Stimulated activated CD8-positive, alpha-beta memory T cell treated with anti-CD3 and anti-CD28 coated beads, Interleukin-15, amount 100 ng/mL, for 1 hour (primary cell): Measurements from ENCODE around the gene RGS3.

Source experiments
- DNase-seq: peaks from one replicate; pipeline ENCODE4 v3.0.0-alpha.2; 2020; ENCODE audit warnings: low read depth

The RGS3 gene

DNA sequence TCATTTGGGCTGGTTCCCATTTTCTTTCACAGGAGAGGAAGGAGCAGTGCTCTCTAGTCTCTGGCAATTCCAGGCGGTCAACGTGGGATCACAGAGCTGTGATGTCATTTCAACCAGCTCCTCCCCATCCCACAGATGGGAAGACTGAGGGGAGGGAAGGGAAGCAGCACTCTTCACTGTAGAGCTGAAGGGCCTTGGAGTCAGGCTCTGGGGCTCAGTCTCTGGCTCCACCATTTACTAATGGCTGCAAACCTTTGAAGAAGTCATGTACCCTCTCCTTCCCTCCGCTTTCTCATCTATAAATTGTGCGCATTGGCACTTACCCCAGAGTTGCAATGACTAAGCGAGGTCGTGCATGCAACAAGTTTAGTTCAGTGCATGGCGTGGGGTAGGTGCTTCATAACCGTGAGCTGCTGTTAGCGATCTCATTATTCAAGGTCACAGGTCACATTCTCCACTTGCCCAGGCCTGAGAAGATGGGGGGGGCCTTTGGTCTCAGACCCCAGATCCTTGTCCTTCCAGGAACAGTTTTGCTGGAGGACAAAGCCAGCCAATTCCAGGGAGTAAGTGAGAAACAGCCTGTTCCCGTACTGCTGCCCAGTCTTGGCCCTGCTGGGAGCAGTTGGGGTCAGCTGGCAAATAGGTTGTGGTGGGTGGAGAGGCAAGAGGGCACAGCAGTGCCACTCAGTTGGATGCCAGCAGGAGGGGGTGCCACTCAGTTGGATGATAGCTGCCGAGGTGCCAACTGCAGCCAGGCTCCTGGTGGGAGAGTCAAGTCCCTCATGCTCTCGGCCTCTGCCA is 136.7 kb downstream of the RGS3 start:
- DNase-seq = no peak

DNA sequence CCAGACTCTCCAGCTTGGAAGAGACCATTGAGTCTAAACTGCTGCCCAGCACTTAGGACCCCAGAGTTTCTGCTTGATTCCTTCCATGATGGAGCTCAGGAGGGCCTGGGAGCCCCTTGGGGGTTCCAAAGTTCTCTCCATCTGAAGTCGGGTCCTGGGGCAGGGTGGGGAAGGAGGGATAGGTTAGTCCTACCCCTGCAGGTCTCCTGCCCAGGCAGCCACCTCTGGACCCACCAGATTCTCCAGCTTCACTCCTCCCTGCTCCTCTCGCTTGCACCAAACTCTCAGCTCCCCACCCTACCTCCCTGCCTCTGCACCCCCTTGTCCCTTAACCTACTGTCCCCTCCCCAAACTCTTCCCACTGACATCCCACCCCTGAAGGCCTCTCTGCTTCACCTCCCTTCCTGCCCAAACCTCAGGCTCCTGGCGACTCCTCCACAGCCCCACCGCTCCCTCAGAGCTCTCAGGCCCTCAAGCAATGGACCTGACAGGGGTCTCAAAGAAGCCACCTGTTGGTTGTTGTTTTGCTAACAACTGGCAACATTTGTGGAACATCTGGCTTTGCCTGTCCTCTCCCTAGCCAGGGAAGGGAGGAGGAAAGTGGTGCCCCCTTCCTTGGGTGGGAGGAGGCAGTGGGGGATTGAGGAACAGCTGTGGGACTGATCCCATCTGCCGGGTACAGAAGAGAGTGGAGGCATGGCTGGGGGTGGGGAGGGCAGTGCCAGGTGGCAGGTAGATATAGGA is 137.5 kb downstream of the RGS3 start:
- DNase-seq = no peak

DNA sequence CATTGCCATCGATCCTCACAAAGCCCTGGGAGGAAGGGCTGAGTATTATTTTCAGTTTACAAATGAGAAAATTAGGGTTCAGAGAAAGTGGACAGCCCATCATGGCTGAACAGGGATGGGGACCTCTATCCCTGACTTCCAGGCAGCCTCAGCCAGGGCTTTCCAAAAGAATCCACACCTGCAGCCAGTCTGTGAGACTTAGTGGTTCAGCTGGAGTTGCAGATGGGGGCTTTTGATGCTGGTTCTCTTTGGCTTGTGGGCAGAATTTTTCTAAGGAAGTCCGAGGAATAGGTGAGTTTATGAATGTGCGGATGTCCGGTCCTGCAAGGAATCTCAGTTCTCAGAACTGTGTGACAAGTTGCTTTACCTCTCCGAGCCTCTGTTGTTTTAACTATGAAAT is 138.1 kb downstream of the RGS3 start:
- DNase-seq = no peak

DNA sequence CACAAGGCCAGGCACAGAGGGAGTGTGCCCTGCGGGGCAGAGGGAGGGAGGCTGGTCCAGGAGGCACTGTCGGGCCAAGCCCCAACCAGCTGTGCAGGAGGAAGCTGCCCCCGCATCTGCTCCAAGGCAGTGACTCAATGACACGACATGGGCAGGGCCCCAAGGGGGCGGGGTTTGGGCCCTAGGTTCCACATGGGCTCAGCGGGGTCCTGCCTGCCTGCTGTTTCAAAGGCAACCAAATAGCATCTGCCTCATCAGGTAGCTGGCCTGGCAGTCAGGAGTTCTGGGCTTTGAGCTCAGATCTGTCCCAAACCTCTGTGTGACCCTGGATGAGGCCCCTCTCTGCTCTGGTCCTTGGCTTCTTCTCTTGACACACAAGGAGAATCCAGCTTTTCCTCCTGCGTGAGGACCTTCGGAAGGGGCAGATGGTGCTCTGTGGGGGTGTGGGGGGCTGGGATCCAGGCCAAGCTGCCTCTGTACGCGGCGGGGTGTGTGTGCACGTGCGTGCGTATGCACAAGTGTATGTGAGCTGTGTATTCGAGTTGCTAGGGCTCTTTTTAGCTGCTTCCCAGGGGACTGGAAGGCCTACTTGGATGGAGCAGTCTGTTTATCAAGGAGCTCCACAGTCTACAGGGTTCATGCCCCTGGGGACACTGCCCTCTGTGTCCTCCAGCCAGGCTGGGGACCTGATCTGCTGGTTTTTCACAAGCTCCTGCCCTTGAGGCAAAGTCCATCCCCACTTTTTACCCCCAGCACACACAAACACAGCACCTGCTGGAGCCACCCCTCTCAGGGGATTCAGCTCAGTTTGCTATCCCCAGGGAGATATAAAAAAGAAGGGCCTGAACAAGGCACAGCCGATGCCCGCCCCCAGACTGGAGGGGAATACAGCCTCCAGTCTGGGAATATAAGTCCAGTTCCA is 138.9 kb downstream of the RGS3 start:
- no peak for DNase-seq

DNA sequence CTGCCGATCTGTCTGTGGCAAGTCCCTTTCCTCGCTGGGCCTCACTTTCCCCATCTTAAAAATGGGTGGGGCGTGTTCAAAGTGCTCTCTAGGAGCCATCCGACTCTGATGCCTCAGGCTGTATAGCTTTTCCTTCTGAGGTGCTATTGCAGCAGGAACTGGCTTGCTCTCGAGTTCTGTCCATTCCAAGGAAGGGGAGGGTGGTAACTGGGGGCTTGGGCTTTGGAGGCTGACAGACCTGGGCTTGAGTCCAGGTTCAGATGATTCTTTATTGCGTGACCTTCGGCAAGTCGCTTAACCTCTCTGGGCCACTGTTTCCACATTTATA is 139.5 kb downstream of the RGS3 start:
- no peak for DNase-seq

DNA sequence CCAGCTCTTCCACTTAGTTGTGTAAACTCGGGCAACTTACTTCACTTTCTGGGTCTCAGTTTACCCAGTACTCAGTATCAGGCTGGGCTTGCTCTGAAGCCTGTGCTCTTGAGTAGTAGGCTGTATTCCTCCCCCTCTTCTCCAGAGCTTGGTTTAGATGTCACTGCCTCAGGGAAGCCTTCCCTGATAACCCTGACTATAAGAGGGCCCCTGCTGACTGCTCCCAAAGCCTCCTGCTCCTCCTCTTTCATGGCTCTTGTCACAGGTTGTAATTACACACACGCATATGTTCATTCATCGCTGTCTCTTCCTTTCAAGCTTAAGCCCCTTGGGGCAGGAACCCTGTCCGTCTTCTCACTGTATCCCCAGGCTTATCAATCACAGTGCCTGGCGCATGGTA is 140.2 kb downstream of the RGS3 start:
- DNase-seq = no peak

DNA sequence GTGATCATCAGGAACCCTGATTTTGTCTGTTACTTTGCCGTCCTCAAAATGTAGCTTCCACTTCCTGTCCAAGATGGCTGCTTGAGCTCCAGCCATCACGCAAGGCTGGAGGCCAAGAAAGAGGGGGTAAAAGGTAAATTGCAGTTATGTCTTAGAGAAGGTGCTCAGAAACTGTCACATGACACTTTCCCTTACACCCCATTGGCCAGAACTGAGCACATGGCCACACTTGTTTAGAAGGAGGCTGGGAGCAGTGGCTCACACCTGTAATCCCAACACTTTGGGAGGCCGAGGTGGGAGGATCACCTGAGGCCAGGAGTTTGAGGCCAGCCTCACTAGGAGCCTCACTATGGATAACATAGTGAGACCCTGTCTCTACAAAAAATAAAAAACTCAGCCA is 140.9 kb downstream of the RGS3 start:
- no peak for DNase-seq

DNA sequence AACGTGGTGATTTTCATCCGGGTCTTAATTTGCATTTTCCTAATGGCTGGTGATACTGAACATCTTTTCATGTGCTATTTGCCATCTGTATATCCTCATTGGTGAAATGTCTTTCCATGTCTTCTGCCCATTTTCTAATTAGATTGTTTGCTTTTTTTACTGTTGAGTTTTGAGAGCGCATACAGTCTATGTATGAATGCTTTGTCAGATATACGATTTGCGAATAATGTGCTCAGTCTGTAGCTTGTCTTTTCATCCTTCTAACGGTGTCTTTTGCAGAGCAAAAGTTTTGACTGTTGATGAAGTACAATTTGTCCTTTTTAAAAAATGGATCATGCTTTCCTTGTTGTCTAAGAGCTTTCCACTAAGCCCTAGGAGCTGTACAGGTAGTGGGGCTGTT is 143.0 kb downstream of the RGS3 start:
- DNase-seq = no peak

DNA sequence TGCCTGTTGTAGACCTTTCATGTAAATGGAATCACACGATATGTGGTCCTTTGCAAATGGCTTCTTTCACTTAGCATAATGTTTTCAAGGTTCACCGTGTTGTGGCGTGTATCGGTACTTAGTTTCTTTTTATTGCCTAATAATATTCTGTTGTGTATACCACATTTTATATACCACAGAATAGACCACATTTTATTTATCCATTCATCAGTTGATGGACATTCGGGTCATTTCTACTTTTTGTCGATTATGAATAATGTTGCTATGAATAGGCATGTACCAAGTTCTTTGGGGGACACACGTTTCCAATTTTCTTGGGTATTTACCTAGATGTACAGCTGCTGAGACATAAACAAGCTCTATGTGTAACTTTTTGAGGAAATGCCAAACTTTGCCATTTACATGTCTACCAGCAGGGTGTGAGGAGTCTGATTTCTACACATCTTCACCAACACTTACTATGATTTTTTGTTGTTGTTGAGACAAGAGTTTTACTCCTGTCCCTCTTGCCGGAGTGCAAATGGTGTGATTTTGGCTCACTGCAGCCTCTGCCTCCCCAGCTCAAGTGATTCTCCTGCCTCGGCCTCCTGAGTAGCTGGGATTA is 144.7 kb downstream of the RGS3 start:
- DNase-seq = no peak

DNA sequence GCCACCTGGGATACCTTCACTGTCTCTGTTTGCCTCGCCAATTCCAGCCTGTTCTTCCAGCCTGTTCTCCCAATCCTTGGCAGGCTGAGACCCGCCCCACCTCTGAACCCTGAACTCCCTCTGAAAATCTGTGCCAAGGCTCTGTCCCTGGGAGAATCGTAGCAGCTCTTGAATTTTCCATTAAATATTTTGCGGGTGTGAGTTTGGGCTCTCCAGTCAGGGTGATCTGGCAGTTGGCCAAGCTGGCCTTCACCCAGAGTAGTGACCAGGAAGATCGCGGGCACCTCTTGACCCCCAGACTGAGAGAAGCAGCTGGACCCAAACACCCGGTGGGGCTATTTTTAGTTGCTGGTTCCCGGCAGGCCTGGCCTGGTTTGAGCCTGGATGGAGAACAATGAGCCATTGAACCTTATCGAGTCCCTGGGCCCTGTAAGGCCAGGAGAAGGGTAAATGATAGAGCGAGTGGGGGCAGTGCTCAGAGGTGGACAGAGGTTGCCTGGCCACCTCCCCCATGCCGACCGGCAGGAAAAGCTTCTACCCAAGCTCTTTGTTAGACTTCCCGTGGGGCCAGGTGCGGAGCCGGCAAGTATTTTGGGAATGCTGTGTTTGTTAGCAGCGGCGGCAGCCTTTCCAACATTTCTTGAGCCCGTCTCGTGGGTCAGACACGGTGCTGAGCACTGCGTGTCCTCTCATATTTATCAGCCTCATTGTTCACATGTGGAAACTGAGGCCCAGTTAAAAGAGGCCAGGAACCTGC is 146.2 kb downstream of the RGS3 start:
- DNase-seq = no peak

DNA sequence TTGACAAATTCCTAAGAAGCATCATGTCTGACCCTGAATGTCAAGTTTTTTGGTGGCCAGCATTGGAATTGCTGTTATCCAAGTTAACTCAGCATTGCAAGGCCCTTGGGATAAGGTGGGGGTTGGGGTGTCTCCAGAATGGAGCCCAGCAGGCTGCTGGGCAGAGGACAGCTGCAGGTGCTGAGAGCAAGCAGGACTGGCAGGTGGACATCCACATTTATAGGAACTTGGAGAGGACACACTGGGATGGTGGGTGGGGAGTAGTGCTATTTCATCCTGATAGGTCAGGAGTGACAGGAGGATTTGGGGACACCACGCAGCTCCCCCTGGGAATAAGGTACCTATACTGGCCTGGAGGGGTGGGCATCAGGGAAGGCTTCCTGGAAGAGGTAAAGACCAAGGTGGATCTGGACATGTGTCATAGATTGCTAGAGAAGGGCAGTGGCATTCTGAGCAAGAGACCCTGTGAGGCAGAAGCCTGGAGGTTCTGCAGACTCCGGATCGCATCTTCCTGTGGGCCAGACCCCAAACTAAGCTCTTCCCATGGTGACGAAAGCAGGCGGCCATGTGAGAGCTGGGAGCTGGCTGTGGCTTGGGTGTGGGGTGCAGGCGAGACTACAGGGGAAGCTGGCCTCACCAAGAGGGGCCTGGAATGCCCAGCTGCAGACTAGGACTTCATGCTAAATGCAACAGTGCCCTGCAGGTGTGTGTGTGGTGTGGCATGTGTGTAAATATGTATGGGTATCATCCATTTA is 148.1 kb downstream of the RGS3 start:
- DNase-seq = no peak

DNA sequence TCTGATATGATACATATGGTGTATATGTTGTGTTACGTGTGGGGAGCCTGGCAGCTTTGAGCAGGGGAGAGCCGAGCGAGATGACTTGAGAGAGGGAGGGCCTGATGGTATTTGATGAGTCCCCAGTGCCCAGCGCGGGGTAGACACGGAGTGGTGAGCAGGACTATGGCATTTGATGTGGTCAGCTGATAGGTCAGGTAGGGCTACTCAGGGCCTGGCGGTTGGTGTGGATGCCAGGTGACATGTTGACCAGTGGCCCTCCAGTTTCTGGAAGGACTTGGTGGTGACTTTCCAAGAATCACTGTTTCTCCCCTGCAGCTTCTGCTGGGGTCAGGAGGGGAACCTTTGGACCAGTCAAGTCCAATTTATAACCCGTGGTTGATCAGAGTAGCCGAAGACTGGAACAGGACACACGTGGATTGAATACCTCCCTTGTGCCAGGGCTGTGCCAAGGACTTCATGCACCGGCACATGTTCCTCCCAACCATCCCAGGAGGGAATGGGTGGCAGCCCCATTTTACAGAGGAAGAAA is 148.8 kb downstream of the RGS3 start:
- DNase-seq = no peak

DNA sequence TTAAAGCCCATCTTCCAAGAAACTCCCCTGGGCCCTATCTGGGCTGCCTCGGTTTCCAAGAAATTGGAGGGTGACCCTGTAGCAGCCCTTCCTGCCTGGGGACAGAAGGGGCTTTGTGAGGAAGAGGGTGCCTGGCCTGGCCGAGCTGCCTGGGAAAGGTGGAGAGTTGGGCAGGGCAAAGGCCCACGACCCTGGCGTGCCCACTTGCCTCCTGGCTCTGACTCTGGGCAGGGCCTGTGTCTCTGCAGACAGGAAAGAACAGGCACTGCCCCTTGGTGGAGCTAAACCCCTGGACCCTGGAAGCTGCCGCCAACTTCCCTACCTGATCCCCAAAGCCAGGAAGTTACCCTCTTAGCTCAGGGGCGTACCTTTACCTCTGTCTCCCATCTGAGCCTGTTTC is 149.3 kb downstream of the RGS3 start:
- DNase-seq = no peak

DNA sequence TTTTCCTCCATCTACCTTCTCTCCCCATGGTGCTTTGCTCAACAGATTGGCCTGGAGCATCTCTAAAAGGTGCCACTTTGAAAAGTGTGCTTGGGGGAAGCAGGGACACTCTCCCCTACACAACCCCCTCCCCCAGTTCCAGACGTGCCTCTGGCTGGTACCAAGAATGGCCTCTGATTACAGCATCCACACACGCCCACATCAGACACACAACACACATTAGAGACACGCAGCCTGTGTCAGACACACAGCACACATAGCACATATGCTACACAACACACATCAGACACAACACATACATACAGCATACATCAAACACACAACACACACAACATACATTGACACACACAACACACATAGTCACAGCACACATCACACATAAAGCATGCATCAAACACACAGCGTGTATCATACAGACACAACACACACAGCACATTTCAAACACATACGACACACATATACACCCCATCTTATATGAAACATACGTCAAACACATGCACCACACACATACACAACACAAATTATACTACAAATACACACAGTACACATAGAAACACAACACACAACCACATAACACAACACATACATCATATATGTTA is 150.4 kb downstream of the RGS3 start:
- no peak for DNase-seq

DNA sequence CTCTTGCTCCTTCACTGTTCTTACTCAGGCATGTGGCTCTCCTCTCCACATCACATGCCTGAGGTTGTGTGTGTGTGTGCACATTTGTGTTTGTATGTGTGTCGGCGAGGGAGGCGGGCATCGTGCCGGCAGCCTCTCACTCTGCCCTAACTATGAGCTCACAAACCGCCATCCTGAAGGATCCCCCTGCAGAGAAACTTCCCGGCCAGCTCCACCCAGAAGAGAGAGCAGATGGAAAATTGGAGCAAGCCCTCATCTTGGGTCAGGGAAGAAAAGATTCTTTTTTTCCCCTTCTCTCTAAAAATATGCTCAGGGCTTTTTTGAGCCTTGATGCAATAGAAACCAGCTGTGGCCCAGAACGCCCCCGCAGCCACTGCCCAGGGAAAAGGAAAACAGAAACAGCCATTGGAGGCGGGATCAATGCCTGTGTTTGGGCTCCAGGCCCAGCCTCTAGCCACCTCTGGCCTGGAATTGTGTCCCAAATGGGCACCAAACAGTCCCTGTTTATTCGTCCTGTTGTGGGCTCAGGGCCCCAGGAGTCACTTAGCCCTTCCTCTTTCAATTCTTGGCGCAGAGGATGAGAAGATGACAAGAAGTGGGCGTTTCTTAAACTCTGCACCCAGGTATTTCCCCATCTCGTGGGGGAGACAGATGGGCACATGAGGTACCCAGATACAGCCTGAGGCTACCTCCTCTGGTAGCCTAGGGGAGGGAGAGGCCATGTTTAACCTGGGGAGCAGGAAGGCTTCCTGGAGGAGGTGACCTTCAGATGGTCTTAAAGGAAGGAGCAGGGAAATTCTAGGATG is 151.5 kb downstream of the RGS3 start:
- no peak for DNase-seq

DNA sequence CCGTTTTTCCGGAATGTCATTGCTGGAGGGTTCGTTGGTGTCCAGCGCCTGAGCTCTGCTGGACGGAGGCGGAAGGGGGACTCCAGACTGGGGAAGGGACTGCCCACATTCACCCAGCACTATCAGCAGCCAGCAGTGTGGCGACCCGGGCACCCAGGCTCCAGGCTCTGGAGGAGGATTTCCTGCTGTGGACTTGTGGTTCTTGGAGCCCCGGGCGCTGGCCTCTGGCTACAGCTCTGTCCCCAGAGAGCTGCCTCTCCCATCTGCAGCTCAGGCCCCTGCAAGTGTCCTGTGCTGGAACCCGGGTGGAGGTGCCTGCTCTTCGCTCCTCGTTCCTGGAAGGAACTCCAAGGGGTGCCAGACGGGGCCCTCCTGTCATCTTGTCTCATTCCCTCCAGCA is 152.6 kb downstream of the RGS3 start:
- no peak for DNase-seq

DNA sequence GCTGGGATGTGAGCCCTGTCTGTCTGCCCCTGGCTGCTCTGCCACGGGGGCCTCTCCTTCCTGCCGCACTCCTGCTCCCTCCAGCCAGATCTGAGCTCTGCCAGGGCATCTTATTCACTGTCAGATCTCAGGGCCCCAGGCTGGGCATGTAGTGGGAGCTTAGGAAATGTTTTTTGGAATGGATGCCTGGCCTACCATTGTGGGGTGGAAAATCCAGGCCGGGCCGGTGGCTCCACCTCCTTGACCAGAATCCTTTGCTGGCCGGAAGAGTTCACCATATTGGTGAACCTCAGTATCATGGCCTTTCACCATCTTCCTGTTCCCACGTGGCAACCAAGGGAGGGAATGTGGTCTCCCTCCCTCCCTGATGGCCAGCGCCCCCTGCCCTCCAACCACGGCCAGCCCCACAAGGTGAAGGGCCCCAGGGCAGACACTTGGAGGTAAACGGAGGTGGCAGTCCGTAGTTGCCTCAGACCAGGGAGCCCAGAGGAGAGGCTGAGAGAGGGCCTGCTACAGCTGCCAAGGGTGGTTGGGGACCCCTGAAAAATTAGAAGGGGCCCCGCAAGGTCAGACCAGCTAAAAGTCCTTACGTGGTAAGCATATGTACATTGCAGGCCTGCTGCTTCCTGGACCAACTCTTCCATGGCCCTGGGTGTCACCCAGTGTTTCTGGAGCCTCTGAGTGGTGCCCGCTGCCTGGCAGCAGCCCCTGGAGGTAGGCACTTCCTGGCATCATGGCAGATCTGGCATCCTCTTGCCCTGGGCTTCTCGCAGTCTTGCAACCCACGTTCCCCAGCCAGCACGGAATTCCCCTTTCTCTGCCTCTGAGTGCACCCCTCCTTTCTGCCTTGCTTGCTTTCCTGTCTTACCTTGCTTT is 153.3 kb downstream of the RGS3 start:
- no peak for DNase-seq

DNA sequence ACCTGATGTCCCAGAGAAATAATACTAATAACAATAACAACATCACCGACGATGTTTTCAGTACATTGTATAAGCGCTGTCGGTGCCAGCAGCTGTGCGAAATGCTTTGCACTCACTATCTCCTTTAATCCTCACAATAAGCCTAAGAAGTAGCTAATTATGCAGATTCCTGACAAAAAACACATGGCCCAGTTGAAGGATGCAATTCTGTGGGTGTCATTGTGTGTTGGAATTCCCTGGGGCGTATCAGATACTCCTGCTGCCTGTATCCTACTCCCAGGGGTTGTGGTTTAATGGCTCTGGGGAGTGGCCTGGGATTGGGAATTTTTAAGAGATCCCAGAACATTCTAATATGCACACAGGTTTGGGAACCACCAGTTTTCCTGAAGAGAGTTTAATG is 154.0 kb downstream of the RGS3 start:
- no peak for DNase-seq
